Adrenal gland (tissue), 12 donors: ENCODE data around the gene SMC5. TPM values are rescaled to one million over a fixed set of nuclear protein-coding genes. Genes with fewer than 3 reads are reported as not detected.
"Not testable (repeated sequence)": the region's sequence is repeated elsewhere in the genome, so short reads cannot be mapped to it uniquely, and the experiment has no call there.

Experiments used
- DNase-seq, 7 donors: peaks; one replicate each; pipeline ENCODE4 v3.0.0-alpha.2; 2019 to 2020
- H3K27ac ChIP-seq, 5 donors: fragments of 200-600 bp; sonication (generic) in 4 of 5; 1 replicate in 3 of 5; 2 replicates in 2 of 5; pipeline versions ENCODE4 v1.5.1 to v1.8.0; 2016 to 2020; ENCODE audit warnings: mild to moderate bottlenecking in 1 of 5
- H3K27me3 ChIP-seq: fragments of 200-600 bp; 2 replicates; pipeline ENCODE4 v1.8.0; 2021
- H3K36me3 ChIP-seq, 2 donors: fragments of 200-600 bp; replicated peaks in 1 of 2; 1 replicate in 1 of 2; 2 replicates in 1 of 2; pipeline versions ENCODE4 v1.5.1 to v1.8.0; 2018 to 2022
- H3K4me1 ChIP-seq, 2 donors: fragments of 200-600 bp; replicated peaks in 1 of 2; 1 replicate in 1 of 2; 2 replicates in 1 of 2; pipeline versions ENCODE4 v1.5.1 to v1.8.0; 2018 to 2021
- H3K4me3 ChIP-seq, 4 donors: fragments of 200-600 bp; sonication (generic) in 3 of 4; one replicate each; pipeline ENCODE4 v1.5.1; 2016 to 2018
- H3K9me3 ChIP-seq, 3 donors: fragments of 200-600 bp; sonication (generic) in 1 of 3; replicated peaks in 1 of 3; 1 replicate in 2 of 3; 2 replicates in 1 of 3; pipeline versions ENCODE4 v1.5.1 to v1.8.0; 2016 to 2021
- POLR2A ChIP-seq, 2 donors: fragments of 450-650 bp; IDR thresholded peaks; one replicate each; pipeline ENCODE4 v1.6.1; 2017; ENCODE audit warnings: antibody characterized with exemption in 2 of 2, mild to moderate bottlenecking in 2 of 2, moderate library complexity in 1 of 2
- WGBS, 4 donors: extraction: QIAGEN DNeasy Blood & Tissue Kit in 2 of 4; methylation state at CpG; one replicate each; pipeline versions ENCODE4 v1.1.5 to v1.1.7; 2013 to 2017; 5-methylcytosine and 5-hydroxymethylcytosine counted together
- intact Hi-C, 2 donors: fragments of 100-400 bp; cut with DNase I; formaldehyde crosslinking; loops; one replicate each; pipeline versions ENCODE4 v1.14.1 to v1.15.0; 2022 to 2023
- polyA plus RNA-seq, 3 donors: library from polyadenylated mRNA; stranded (reverse); fragments of 200-250 nt in 2 of 3; fragments of 350-450 nt in 1 of 3; fragmentation: Illumina TruSeq in 1 of 3; extraction: RNeasy Lipid Tissue Mini Kit (QIAGEN cat#74804) in 1 of 3; gene quantifications; one replicate each; pipeline ENCODE4 v1.2.3, GENCODE V29; 2013 to 2014
- total RNA-seq, 9 donors: library from RNA; depleted of rRNA in 4 of 9; stranded (reverse); fragments of >200 nt in 4 of 9; fragments of 120-200 nt in 1 of 9; fragmentation: NEBNext Ultra II Directional in 1 of 9; extraction: Animal tissue kit (Norgen Biotek cat#: 25700) in 1 of 9; gene quantifications; one replicate each; pipeline versions ENCODE4 v1.1.0 to v1.2.4, GENCODE V29; 2013 to 2023
- TF ChIP-seq, protein P1 (sequence below), 6 experiments: fragments of 450-650 bp in 4 of 6; fragments of 200-600 bp in 2 of 6; sonication (generic) in 1 of 6; IDR thresholded peaks; 1 replicate in 5 of 6; 2 replicates in 1 of 6; pipeline versions ENCODE4 v1.5.1 to v1.8.0; 2016 to 2021; ENCODE audit warnings: antibody characterized with exemption in 6 of 6, mild to moderate bottlenecking in 2 of 6, moderate library complexity in 1 of 6
- donor health status: healthy with polysubstance abuse.
- donor health status: Bipolar disorder and iron deficiency.
- donor health status: DM: yes; HTN: yes; CAD: no.
- donor health status: DM: no; HTN: no; CAD: no.
- donor health status: DM: no; HTN: no; CAD: no.
- donor health status: DM: yes; HTN: yes; CAD: no.

The SMC5 gene
- total and polyA plus RNA-seq, 12 donors = 5.2 to 47.2 (median 15.2) TPM

DNA sequence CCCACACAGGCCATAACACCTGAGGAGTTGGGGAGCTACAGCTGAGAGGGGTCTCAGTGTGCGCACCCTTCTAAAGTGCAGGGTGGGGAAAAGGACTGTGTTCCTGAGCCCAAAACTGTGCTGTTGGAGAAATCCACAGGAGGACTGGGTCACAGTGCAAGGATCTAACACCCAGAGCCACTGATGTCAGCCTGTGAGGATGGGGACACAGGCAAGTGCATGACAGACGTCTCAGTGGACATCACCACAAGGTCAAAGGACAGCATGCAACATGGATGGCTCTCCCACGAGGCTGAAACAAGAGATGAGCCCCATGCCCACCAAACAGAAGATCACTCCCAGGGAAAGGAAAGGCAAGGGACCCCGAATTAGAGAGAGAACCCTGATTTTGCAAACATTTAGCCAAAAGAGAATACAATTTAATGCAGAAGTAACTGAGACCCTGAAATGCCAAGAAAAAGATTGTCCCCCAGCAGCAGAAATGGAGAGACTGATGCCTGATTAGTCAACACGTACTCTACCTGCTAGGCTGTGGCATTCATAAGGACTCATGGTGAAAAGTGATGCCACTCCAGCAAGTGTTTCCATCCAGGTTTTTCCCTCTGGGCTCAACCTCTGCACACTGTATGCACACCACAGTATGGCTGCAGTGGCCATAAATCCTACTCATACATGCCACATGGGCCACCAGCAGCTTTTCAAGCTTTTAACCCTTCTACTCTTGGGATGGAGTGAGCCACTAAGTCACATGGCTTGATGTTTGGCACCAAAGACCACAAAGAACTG lies 141.5 kb downstream of the SMC5 start:
- no peak for DNase-seq
- H3K9me3 ChIP-seq = no peaks in the 10 kb centered on the region
- no peak overlapping the region for H3K4me3 ChIP-seq
- 66 to 84% (median 71%) methylated on average over 4 to 5 of the region's 5 CpGs for WGBS, 4 donors
- no peaks in the 10 kb centered on the region for H3K27me3 ChIP-seq
- no peaks in the 10 kb centered on the region for H3K36me3 ChIP-seq
- intact Hi-C loops = loop anchor here (10.0 kb wide), 1 partner anchor 45 kb away; no protein-coding TSS in a partner anchor
- TF ChIP-seq, protein P1, sequence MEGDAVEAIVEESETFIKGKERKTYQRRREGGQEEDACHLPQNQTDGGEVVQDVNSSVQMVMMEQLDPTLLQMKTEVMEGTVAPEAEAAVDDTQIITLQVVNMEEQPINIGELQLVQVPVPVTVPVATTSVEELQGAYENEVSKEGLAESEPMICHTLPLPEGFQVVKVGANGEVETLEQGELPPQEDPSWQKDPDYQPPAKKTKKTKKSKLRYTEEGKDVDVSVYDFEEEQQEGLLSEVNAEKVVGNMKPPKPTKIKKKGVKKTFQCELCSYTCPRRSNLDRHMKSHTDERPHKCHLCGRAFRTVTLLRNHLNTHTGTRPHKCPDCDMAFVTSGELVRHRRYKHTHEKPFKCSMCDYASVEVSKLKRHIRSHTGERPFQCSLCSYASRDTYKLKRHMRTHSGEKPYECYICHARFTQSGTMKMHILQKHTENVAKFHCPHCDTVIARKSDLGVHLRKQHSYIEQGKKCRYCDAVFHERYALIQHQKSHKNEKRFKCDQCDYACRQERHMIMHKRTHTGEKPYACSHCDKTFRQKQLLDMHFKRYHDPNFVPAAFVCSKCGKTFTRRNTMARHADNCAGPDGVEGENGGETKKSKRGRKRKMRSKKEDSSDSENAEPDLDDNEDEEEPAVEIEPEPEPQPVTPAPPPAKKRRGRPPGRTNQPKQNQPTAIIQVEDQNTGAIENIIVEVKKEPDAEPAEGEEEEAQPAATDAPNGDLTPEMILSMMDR (IDR thresholded peaks at IDR 0.05) = no peak
- no peak for TF ChIP-seq POLR2A (IDR thresholded peaks at IDR 0.05)
- peak overlapping the region in 3 of 5 donors; percentile 2 to 58 (median 45) for H3K27ac ChIP-seq
- H3K4me1 ChIP-seq = peaks cover 51 to 91% of the 10 kb centered on the region in 2 donors

DNA sequence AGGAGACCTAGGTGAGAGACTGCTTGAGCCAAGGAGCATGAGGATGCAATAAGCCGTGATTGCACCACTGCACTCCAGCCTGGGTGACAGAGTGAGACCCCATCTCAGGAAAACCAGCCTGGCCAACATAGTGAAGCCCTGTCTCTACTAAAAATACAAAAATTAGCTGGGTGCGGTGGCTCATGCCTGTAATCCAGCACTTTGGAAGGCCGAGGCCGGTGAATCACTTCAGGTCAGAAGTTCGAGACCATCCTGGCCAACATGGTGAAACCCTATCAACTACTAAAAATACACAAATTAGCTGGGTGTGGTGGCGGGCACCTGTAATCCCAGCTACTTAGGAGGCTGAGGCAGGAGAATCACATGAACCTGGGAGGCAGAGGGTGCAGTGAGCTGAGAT lies 142.5 kb downstream of the SMC5 start:
- not testable (repeated sequence) for DNase-seq, H3K36me3 ChIP-seq, H3K9me3 ChIP-seq, H3K27me3 ChIP-seq, H3K4me3 ChIP-seq
- intact Hi-C loops = loop anchor here (10.0 kb wide), 1 partner anchor 46 kb away; no protein-coding TSS in a partner anchor
- WGBS, 4 donors = 88 to 97% (median 89%) methylated on average over 6 of the region's 6 CpGs
- Histone ChIP-seq H3K27ac (peak overlapping the region in 2 of 5 donors; percentile 27 to 46), H3K4me1 (peaks cover 58 to 93% of the 10 kb centered on the region in 2 donors)

DNA sequence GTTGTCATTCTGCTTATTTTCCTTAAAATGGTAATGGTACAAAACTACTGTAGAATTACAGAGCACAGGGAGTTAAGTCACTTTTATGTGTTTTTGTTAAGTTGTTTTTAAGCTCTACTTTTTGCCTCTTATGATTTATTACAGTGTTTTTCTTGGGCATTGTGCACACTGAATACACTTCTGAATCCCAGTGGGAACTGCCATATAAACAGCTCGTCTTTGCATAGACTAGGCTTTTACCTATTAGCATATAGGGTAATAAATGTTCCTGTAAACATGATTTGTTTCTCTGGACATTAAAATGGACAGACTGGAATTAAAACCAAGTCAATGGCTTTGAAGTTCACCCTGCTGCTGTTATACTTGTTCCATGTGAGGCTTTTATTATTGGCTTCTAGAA lies 143.4 kb downstream of the SMC5 start:
- H3K4me1 ChIP-seq = peaks cover 68 to 95% of the 10 kb centered on the region in 2 donors
- H3K9me3 ChIP-seq = no peaks in the 10 kb centered on the region
- H3K27ac ChIP-seq = peak overlapping the region in 2 of 5 donors; percentile 27 to 67
- H3K27me3 ChIP-seq = no peaks in the 10 kb centered on the region
- intact Hi-C loops = loop anchor here (10.0 kb wide), 1 partner anchor 47 kb away; no protein-coding TSS in a partner anchor
- TF ChIP-seq POLR2A (IDR thresholded peaks at IDR 0.05) = no peak
- TF ChIP-seq, protein P1 (IDR thresholded peaks at IDR 0.05) = no peak
- no peaks in the 10 kb centered on the region for H3K36me3 ChIP-seq
- H3K4me3 ChIP-seq = no peak overlapping the region
- DNase-seq = no peak
- WGBS, 4 donors = 35 to 43% (median 43%) methylated on average over 1 of the region's 1 CpG

DNA sequence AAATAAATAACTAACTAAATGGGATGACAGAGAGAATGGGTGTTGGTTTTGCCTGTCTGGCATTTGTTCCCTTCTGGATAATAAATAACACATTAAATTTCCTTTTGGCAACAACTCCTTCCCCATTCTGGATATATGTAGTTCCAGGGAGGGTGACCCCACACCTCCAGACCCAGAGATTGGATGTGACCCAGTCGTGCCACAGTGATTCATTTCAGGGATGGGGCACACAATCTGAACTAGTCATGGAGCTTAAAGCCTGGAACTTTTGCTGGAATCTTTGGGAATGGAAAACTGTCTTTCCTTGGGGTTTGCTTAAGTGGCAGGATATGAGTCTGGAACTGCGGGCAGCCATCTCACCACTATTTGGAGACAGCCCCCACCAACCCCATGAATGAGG lies 144.4 kb downstream of the SMC5 start:
- TF ChIP-seq, protein P1 (IDR thresholded peaks at IDR 0.05) = no peak
- TF ChIP-seq POLR2A (IDR thresholded peaks at IDR 0.05) = no peak
- no peaks in the 10 kb centered on the region for H3K9me3 ChIP-seq
- peaks cover 68 to 95% of the 10 kb centered on the region in 2 donors for H3K4me1 ChIP-seq
- 25 to 50% (median 46%) methylated on average over 2 of the region's 2 CpGs for WGBS, 4 donors
- H3K4me3 ChIP-seq = peak overlapping the region in 1 of 4 donors; percentile 16
- H3K36me3 ChIP-seq = no peaks in the 10 kb centered on the region
- DNase-seq = no peak
- H3K27me3 ChIP-seq = no peaks in the 10 kb centered on the region
- intact Hi-C loops = loop anchor here (10.0 kb wide), 1 partner anchor 48 kb away; no protein-coding TSS in a partner anchor
- peak overlapping the region in 3 of 5 donors; percentile 46 to 67 (median 65) for H3K27ac ChIP-seq
